H9 (cell line): ENCODE results near the gene MRPL17. TPM values are rescaled to one million over a fixed set of nuclear protein-coding genes. Genes with fewer than 3 reads are reported as not detected.

Source experiments
- DNase-seq: peaks from one replicate; pipeline ENCODE4 v3.0.0-alpha.2; 2017
- H2AFZ ChIP-seq: one replicate; pipeline ENCODE4 v1.6.1; 2013; ENCODE audit warnings: mild to moderate bottlenecking, low read length, control low read depth, moderate library complexity
- H2AK5ac ChIP-seq: 2 replicates; pipeline ENCODE4 v1.6.1; 2013; ENCODE audit warnings: low read length, control low read depth, mixed read lengths; ENCODE audit not compliant: insufficient read length
- H2BK120ac ChIP-seq: one replicate; pipeline ENCODE4 v1.6.1; 2013; ENCODE audit warnings: low read depth, mild to moderate bottlenecking, low read length, control low read depth, inconsistent platforms; ENCODE audit not compliant: poor library complexity, severe bottlenecking
- H2BK12ac ChIP-seq: 2 replicates; pipeline ENCODE4 v1.6.1; 2013; ENCODE audit warnings: low read length, control low read depth, mixed read lengths, low read depth; ENCODE audit not compliant: insufficient read length
- H2BK15ac ChIP-seq: 2 replicates; pipeline ENCODE4 v1.6.1; 2013; ENCODE audit warnings: low read depth, low read length, control low read depth
- H2BK20ac ChIP-seq: one replicate; pipeline ENCODE4 v1.6.1; 2013; ENCODE audit warnings: low read depth, mild to moderate bottlenecking, low read length, control low read depth, inconsistent platforms; ENCODE audit not compliant: poor library complexity, severe bottlenecking
- H2BK5ac ChIP-seq: 2 replicates; pipeline ENCODE4 v1.6.1; 2013; ENCODE audit warnings: low read length, control low read depth, mixed read lengths; ENCODE audit not compliant: insufficient read length
- H3K14ac ChIP-seq: 2 replicates; pipeline ENCODE4 v1.6.1; 2013; ENCODE audit warnings: low read length, control low read depth; ENCODE audit not compliant: insufficient read depth
- H3K18ac ChIP-seq: 2 replicates; pipeline ENCODE4 v1.6.1; 2013; ENCODE audit warnings: low read depth, mild to moderate bottlenecking, mixed read lengths, low read length, control low read depth; ENCODE audit not compliant: insufficient read length
- H3K23ac ChIP-seq: 2 replicates; pipeline ENCODE4 v1.6.1; 2013; ENCODE audit warnings: low read length, control low read depth, mixed read lengths, low read depth; ENCODE audit not compliant: insufficient read length
- H3K23me2 ChIP-seq: 2 replicates; pipeline ENCODE4 v1.6.1; 2013; ENCODE audit warnings: low read depth, mild to moderate bottlenecking, mixed read lengths, low read length, control low read depth; ENCODE audit not compliant: insufficient read length, poor library complexity, severe bottlenecking
- H3K27ac ChIP-seq: 2 replicates; pipeline ENCODE4 v1.5.1; 2013; ENCODE audit warnings: low read length, control low read depth, mixed read lengths, low read depth; ENCODE audit not compliant: insufficient read length
- H3K27me3 ChIP-seq: 2 replicates; pipeline ENCODE4 v1.6.1; 2013; ENCODE audit warnings: low read length, control low read depth, inconsistent platforms; ENCODE audit not compliant: insufficient read depth
- H3K4ac ChIP-seq: 2 replicates; pipeline ENCODE4 v1.6.1; 2013; ENCODE audit warnings: low read depth, mild to moderate bottlenecking, control low read depth, inconsistent platforms, low read length, moderate library complexity
- H3K4me1 ChIP-seq: 2 replicates; pipeline ENCODE4 v1.6.1; 2013; ENCODE audit warnings: low read length, control low read depth, inconsistent platforms; ENCODE audit not compliant: insufficient read depth
- H3K4me2 ChIP-seq: 2 replicates; pipeline ENCODE4 v1.6.1; 2013; ENCODE audit warnings: low read length, control low read depth, mixed read lengths; ENCODE audit not compliant: insufficient read length, insufficient read depth
- H3K56ac ChIP-seq: 2 replicates; pipeline ENCODE4 v1.6.1; 2013; ENCODE audit warnings: low read depth, mild to moderate bottlenecking, mixed read lengths, low read length, control low read depth; ENCODE audit not compliant: insufficient read length
- H3K79me1 ChIP-seq: 2 replicates; pipeline ENCODE4 v1.6.1; 2013; ENCODE audit warnings: low read depth, mild to moderate bottlenecking, moderate library complexity, low read length, control low read depth, inconsistent platforms; ENCODE audit not compliant: insufficient read depth, poor library complexity, severe bottlenecking
- H3K79me2 ChIP-seq: 2 replicates; pipeline ENCODE4 v1.6.1; 2013; ENCODE audit warnings: low read length, control low read depth, inconsistent platforms; ENCODE audit not compliant: insufficient read depth
- H3K9ac ChIP-seq: 2 replicates; pipeline ENCODE4 v1.6.1; 2013; ENCODE audit warnings: low read length, control low read depth, mixed read lengths; ENCODE audit not compliant: insufficient read length; ENCODE audit errors: extremely low read depth
- H3K9me3 ChIP-seq: one replicate; pipeline ENCODE4 v1.6.1; 2013; ENCODE audit warnings: low read depth, low read length, inconsistent platforms; ENCODE audit not compliant: control insufficient read depth
- H3T11ph ChIP-seq: one replicate; pipeline ENCODE4 v1.6.1; 2013; ENCODE audit warnings: mild to moderate bottlenecking, low read length, control low read depth, inconsistent platforms
- H4K20me1 ChIP-seq: one replicate; pipeline ENCODE4 v1.6.1; 2013; ENCODE audit not compliant: control insufficient read depth, insufficient read length, insufficient read depth
- H4K5ac ChIP-seq: 2 replicates; pipeline ENCODE4 v1.6.1; 2013; ENCODE audit warnings: low read depth, mild to moderate bottlenecking, mixed read lengths, low read length, control low read depth; ENCODE audit not compliant: insufficient read length
- H4K8ac ChIP-seq: replicated peaks from 2 replicates; pipeline ENCODE4 v1.6.1; 2013; ENCODE audit warnings: low read length, control low read depth, mixed read lengths, low read depth; ENCODE audit not compliant: insufficient read length
- H4K91ac ChIP-seq: 2 replicates; pipeline ENCODE4 v1.6.1; 2013; ENCODE audit warnings: low read depth, mild to moderate bottlenecking, moderate library complexity, mixed read lengths, low read length, control low read depth; ENCODE audit not compliant: insufficient read length
- H3K27ac Mint-ChIP-seq, 3 experiments: 2 replicates in 2 of 3; 3 replicates in 1 of 3; pipeline ENCODE4 v1.8.0; 2020 to 2021; ENCODE audit warnings: mixed read lengths in 3 of 3, mild to moderate bottlenecking in 1 of 3, moderate library complexity in 1 of 3
- H3K27me3 Mint-ChIP-seq: 2 replicates; pipeline ENCODE4 v1.8.0; 2021; ENCODE audit warnings: low read depth, mild to moderate bottlenecking, moderate library complexity, mixed read lengths
- H3K36me3 Mint-ChIP-seq, 3 experiments: 2 replicates in 2 of 3; 3 replicates in 1 of 3; pipeline ENCODE4 v1.8.0; 2020 to 2021; ENCODE audit warnings: low read depth in 3 of 3, mixed read lengths in 3 of 3; ENCODE audit not compliant: insufficient read depth in 1 of 3
- H3K4me1 Mint-ChIP-seq, 2 experiments: 2 replicates each; pipeline ENCODE4 v1.8.0; 2020; ENCODE audit warnings: mixed read lengths in 2 of 2
- H3K4me3 Mint-ChIP-seq, 2 experiments: 2 replicates in 1 of 2; 3 replicates in 1 of 2; pipeline ENCODE4 v1.8.0; 2020 to 2021; ENCODE audit warnings: mild to moderate bottlenecking in 2 of 2, mixed read lengths in 2 of 2, moderate library complexity in 1 of 2
- H3K9me3 Mint-ChIP-seq, 2 experiments: 2 replicates in 1 of 2; 3 replicates in 1 of 2; pipeline ENCODE4 v1.8.0; 2020; ENCODE audit warnings: mild to moderate bottlenecking in 2 of 2, mixed read lengths in 2 of 2, moderate library complexity in 1 of 2
- CTCF ChIP-seq: fragments of 200-600 bp; sonication (generic); conservative IDR thresholded peaks from 3 replicates; pipeline ENCODE4 v1.8.0; 2021; ENCODE audit warnings: antibody characterized with exemption, mild to moderate bottlenecking
- WGBS: extraction: QIAGEN DNeasy Blood & Tissue Kit; methylation state at CpG from one replicate; pipeline ENCODE4 v1.1.7; 2013; ENCODE audit warnings: missing lambda C conversion rate, low lambda C conversion rate, mixed read lengths; ENCODE audit not compliant: insufficient read length; ENCODE audit errors: extremely low coverage; 5-methylcytosine and 5-hydroxymethylcytosine counted together
- total RNA-seq: library from RNA; stranded (reverse); gene quantifications from 2 replicates; pipeline ENCODE4 v1.2.1, GENCODE V29; 2021

Gene MRPL17
- total RNA-seq, 1 experiment from 2014 or later = 75.5 TPM

GRCh38 chr11:6656936-6657335 lies 26.2 kb downstream of the MRPL17 start:
- H2AFZ ChIP-seq = no peak overlapping the region
- no peak overlapping the region for H3K23ac ChIP-seq
- peak overlapping the region; percentile 90 for H3K4me2 ChIP-seq
- no peak overlapping the region for H3K56ac ChIP-seq
- H3K18ac ChIP-seq = no peak overlapping the region
- no peaks in the 10 kb centered on the region for H3K79me1 ChIP-seq
- H3K14ac ChIP-seq = no peak overlapping the region
- no peak for DNase-seq
- H3K9me3 ChIP-seq = no peaks in the 10 kb centered on the region
- no peaks in the 10 kb centered on the region for H3K9me3 Mint-ChIP-seq
- no peak overlapping the region for H2BK15ac ChIP-seq
- H3K27me3 ChIP-seq = peaks cover 22% of the 10 kb centered on the region; the same call in 1 of the 2 replicates
- H3K27ac ChIP-seq = no peak overlapping the region
- H3K4me1 ChIP-seq = peaks cover 1% of the 10 kb centered on the region; the same call in 1 of the 2 replicates
- peaks cover 21% of the 10 kb centered on the region for H3K27me3 Mint-ChIP-seq
- peaks cover 10 to 11% of the 10 kb centered on the region in 2 experiments for H3K4me1 Mint-ChIP-seq
- no peak overlapping the region for H3K4ac ChIP-seq
- no peak overlapping the region for H4K91ac ChIP-seq
- no peak overlapping the region for H2BK120ac ChIP-seq
- no CpG with 5 or more reads among the region's 5 CpGs for WGBS
- TF ChIP-seq CTCF = no peak
- H4K8ac ChIP-seq = no peak overlapping the region
- no peak overlapping the region for H4K5ac ChIP-seq
- peak overlapping the region; percentile 72 to 90 for H3K4me3 Mint-ChIP-seq
- H3K9ac ChIP-seq = no peak overlapping the region
- H2BK5ac ChIP-seq = no peak overlapping the region
- H3K23me2 ChIP-seq = peaks cover 7% of the 10 kb centered on the region
- H2AK5ac ChIP-seq = no peak overlapping the region
- H2BK12ac ChIP-seq = no peak overlapping the region
- H3T11ph ChIP-seq = no peak overlapping the region
- H4K20me1 ChIP-seq = no peaks in the 10 kb centered on the region
- H3K36me3 Mint-ChIP-seq = no peaks in the 10 kb centered on the region
- no peaks in the 10 kb centered on the region for H3K79me2 ChIP-seq
- no peak overlapping the region for H2BK20ac ChIP-seq
- H3K27ac Mint-ChIP-seq = no peak overlapping the region
